ENCODE data around the gene SMARCAD1.
"Not testable (repeated sequence)": the region's sequence is repeated elsewhere in the genome, so short reads cannot be mapped to it uniquely, and the experiment has no call there.

SMARCAD1 gene

DNA sequence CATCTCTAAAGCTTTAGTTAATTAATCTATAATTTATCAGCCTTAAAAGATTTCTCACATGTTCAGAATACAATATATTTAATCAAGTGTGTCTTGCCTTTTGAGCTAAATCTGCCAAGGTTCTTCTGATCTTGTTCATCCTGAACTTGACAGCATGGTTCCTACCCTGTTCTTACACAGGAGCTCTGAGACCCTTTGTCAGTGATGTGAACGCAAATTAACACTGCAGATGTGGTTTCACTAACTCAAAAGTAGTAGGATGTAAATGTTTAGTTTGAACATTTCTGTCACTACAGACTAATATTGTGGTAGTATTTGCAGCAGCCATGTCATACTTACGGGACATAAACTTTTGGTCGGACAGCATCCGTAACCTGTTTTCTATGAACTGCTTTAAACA lies 59.4 kb downstream of the SMARCAD1 start:
- Histone ChIP-seq H3K27ac (ENCODE audit: low read length) (no peak overlapping the region), H3K36me3 (ENCODE audit: control insufficient read depth, low read depth, low read length) (peaks cover 52% of the 10 kb centered on the region), H3K9me3 (ENCODE audit: control insufficient read depth, low read depth, low read length) (no peaks in the 10 kb centered on the region), H3K4me1 (ENCODE audit: control insufficient read depth, low read depth, low read length) (no peaks in the 10 kb centered on the region), H3K9ac (ENCODE audit: low read length) (no peak overlapping the region), H3K27me3 (ENCODE audit: control insufficient read depth, insufficient read depth, low read length) (no peaks in the 10 kb centered on the region), H3K4me3 (ENCODE audit: low read length) (no peak overlapping the region)

DNA sequence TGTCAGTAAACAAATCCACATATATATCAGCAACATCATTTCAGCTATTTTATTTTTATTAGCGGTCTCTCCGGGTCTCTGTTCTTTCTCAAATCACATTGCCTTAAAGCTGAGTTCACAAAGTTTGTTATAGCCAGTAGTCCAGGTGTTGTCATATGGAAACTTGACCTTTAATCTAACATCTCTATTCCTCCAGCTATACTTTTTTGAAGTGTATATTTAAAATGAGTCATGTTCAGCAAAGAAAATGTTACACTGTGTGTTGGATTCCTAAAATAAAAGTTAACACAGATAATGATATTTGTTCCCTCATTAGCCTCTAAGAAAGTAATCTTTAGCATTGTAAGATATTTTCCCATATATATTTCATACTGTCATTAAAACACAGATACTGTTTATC lies 63.6 kb downstream of the SMARCAD1 start:
- H3K36me3 ChIP-seq (ENCODE audit: control insufficient read depth, low read depth, low read length) = peaks cover 54% of the 10 kb centered on the region
- no peak overlapping the region for H3K4me3 ChIP-seq (ENCODE audit: low read length)
- H3K9me3 ChIP-seq (ENCODE audit: control insufficient read depth, low read depth, low read length) = no peaks in the 10 kb centered on the region
- H3K4me1 ChIP-seq (ENCODE audit: control insufficient read depth, low read depth, low read length) = no peaks in the 10 kb centered on the region
- H3K27me3 ChIP-seq (ENCODE audit: control insufficient read depth, insufficient read depth, low read length) = no peaks in the 10 kb centered on the region
- no peak overlapping the region for H3K27ac ChIP-seq (ENCODE audit: low read length)
- no peak overlapping the region for H3K9ac ChIP-seq (ENCODE audit: low read length)

DNA sequence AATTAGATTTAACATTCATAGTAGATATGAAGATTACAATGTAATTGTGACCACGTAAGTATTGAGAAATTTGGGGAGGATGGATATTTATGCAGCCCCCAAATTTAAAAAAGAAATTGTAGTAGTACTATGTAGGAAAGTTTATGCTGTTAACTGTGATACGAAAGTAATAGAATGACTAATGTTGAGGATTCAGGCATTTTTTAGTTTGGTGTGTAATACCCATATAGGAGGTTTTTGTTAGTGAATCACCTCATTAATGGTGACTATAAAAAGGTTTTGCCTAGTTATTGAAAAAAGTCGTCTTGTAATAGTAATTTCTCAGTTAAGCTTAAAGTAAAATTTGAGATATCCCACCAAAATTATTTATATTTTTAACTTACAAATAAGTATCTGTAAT lies 67.2 kb downstream of the SMARCAD1 start:
- Histone ChIP-seq H3K4me1 (ENCODE audit: control insufficient read depth, low read depth, low read length) (no peaks in the 10 kb centered on the region), H3K36me3 (ENCODE audit: control insufficient read depth, low read depth, low read length) (peaks cover 73% of the 10 kb centered on the region), H3K9ac (ENCODE audit: low read length) (no peak overlapping the region), H3K27ac (ENCODE audit: low read length) (no peak overlapping the region), H3K27me3 (ENCODE audit: control insufficient read depth, insufficient read depth, low read length) (no peaks in the 10 kb centered on the region), H3K9me3 (ENCODE audit: control insufficient read depth, low read depth, low read length) (no peaks in the 10 kb centered on the region), H3K4me3 (ENCODE audit: low read length) (no peak overlapping the region)

DNA sequence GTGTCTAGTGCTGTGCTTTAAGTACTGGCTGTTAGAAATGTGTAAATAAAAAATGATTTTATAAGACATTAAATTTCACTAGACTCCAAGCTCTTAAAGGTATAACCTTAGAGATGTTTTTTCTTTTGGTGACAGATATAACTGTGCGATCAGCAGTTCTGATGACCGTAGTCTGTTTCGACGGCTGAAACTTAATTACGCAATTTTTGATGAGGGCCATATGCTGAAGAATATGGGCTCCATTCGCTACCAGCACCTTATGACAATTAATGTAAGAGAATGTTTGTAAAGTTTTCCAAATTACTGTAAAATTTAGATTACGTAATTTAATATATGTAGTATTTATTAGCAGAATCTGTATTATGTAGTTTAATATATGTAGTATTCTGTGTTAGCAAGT lies 68.5 kb downstream of the SMARCAD1 start:
- Histone ChIP-seq H3K4me1 (ENCODE audit: control insufficient read depth, low read depth, low read length) (no peaks in the 10 kb centered on the region), H3K27ac (ENCODE audit: low read length) (no peak overlapping the region), H3K36me3 (ENCODE audit: control insufficient read depth, low read depth, low read length) (peaks cover 72% of the 10 kb centered on the region), H3K9ac (ENCODE audit: low read length) (no peak overlapping the region), H3K9me3 (ENCODE audit: control insufficient read depth, low read depth, low read length) (no peaks in the 10 kb centered on the region), H3K4me3 (ENCODE audit: low read length) (no peak overlapping the region), H3K27me3 (ENCODE audit: control insufficient read depth, insufficient read depth, low read length) (no peaks in the 10 kb centered on the region)

DNA sequence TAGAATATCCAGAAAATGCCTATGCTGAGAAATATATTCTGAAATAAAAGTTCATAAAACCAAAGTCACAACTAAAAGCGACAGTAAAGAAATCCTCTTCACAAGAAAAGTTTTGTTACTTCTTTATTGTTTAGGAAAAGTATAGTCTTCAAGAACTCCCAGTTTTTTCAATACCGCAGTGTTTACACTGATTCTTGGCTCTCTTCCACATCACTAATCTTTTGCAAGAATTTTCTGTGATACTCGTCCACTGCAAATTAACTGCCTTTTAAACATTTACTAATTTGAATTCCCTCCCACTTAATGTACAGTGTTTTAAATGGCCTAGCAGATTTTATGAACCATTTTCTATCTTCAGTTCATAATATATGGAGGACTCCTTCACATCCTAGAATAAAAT lies 69.9 kb downstream of the SMARCAD1 start:
- Histone ChIP-seq H3K9me3 (ENCODE audit: control insufficient read depth, low read depth, low read length) (no peaks in the 10 kb centered on the region), H3K4me1 (ENCODE audit: control insufficient read depth, low read depth, low read length) (no peaks in the 10 kb centered on the region), H3K27me3 (ENCODE audit: control insufficient read depth, insufficient read depth, low read length) (no peaks in the 10 kb centered on the region), H3K36me3 (ENCODE audit: control insufficient read depth, low read depth, low read length) (peaks cover 74% of the 10 kb centered on the region), H3K4me3 (ENCODE audit: low read length) (no peak overlapping the region), H3K9ac (ENCODE audit: low read length) (no peak overlapping the region), H3K27ac (ENCODE audit: low read length) (no peak overlapping the region)

DNA sequence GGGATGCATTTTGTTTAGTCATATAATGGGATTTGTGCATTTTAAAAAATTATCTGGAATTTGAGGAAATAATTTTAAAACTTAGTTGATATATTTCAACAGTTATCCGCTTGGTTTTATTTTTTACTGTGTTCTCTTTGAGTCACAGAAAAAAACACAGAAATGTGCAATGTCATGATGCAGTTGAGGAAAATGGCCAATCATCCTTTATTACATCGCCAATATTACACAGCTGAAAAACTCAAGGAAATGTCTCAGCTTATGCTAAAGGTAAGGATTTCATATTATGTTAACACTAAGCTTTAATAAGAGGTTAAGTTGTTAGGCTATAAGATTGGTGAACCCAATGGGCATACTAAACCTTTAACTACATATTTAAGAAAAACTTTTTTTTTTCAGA lies 71.1 kb downstream of the SMARCAD1 start:
- H3K4me1 ChIP-seq (ENCODE audit: control insufficient read depth, low read depth, low read length) = no peaks in the 10 kb centered on the region
- H3K9me3 ChIP-seq (ENCODE audit: control insufficient read depth, low read depth, low read length) = no peaks in the 10 kb centered on the region
- H3K4me3 ChIP-seq (ENCODE audit: low read length) = no peak overlapping the region
- H3K9ac ChIP-seq (ENCODE audit: low read length) = no peak overlapping the region
- H3K27ac ChIP-seq (ENCODE audit: low read length) = no peak overlapping the region
- no peaks in the 10 kb centered on the region for H3K27me3 ChIP-seq (ENCODE audit: control insufficient read depth, insufficient read depth, low read length)
- H3K36me3 ChIP-seq (ENCODE audit: control insufficient read depth, low read depth, low read length) = peaks cover 79% of the 10 kb centered on the region

DNA sequence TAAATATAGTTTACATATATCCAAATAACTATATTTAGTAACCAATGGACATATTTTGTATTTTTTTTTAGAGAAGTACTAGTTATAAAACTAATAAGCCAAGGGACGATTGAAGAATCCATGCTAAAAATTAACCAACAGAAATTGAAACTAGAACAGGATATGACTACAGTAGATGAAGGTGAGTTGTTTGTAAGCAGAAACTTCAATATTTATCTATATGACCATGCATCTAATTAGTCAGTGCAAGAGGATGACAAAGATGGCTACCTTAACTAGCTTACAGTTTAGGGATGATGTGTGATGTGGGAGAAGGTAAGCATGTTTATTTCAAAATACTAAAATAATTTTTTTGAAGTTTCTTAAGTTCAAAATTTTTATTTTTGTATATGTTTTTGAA lies 77.2 kb downstream of the SMARCAD1 start:
- H3K36me3 ChIP-seq (ENCODE audit: control insufficient read depth, low read depth, low read length) = peaks cover 77% of the 10 kb centered on the region

DNA sequence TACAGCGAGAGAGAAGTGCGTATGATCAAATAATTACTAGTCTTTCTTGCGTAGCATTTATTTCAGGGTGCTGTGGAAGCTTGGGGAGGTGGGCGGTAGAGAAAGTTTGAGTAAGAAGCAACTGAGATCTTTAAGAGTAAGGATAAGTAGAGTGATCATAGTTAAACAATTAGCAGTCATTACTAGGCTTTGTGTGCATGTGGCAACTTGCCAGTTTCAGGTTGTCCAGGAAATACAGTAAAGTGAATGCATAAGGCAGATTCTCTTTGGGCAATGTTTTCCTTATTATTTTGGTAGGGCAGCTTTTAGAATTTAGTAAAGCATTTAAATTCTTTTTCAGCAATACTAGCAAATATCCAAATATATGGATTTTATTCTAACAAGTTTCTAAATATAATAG lies 78.0 kb downstream of the SMARCAD1 start:
- no peaks in the 10 kb centered on the region for H3K27me3 ChIP-seq (ENCODE audit: control insufficient read depth, insufficient read depth, low read length)

More for the DNA sequence above, 77.2 kb downstream of the SMARCAD1 start:
- H3K4me1 ChIP-seq (ENCODE audit: control insufficient read depth, low read depth, low read length) = no peaks in the 10 kb centered on the region
- no peaks in the 10 kb centered on the region for H3K9me3 ChIP-seq (ENCODE audit: control insufficient read depth, low read depth, low read length)
- no peak overlapping the region for H3K9ac ChIP-seq (ENCODE audit: low read length)
- H3K27me3 ChIP-seq (ENCODE audit: control insufficient read depth, insufficient read depth, low read length) = no peaks in the 10 kb centered on the region
- H3K27ac ChIP-seq (ENCODE audit: low read length) = no peak overlapping the region
- no peak overlapping the region for H3K4me3 ChIP-seq (ENCODE audit: low read length)

DNA sequence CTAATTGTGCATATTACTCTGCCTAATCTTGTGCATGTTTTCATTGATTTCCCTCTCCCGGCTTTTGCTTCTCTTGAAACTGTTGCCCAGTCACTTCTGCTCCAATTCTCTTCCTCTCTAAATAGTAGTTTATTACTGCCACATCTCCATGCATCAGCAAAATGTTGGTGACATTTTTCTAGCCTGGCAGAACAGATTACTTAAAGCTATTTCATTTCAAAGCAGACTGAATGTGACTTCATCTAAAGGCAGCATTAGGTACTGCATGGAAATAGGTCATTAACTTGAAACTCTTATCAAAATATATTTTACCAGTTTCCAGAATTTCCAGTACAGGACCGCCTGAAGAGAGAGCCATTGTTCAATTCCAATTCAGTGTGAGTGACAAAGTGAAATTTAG lies 82.6 kb downstream of the SMARCAD1 start:
- Histone ChIP-seq H3K27ac (ENCODE audit: low read length) (no peak overlapping the region), H3K9ac (ENCODE audit: low read length) (no peak overlapping the region), H3K4me1 (ENCODE audit: control insufficient read depth, low read depth, low read length) (no peaks in the 10 kb centered on the region), H3K9me3 (ENCODE audit: control insufficient read depth, low read depth, low read length) (no peaks in the 10 kb centered on the region), H3K27me3 (ENCODE audit: control insufficient read depth, insufficient read depth, low read length) (no peaks in the 10 kb centered on the region), H3K36me3 (ENCODE audit: control insufficient read depth, low read depth, low read length) (peaks cover 51% of the 10 kb centered on the region), H3K4me3 (ENCODE audit: low read length) (no peak overlapping the region)

More for the DNA sequence above, 78.0 kb downstream of the SMARCAD1 start:
- Histone ChIP-seq H3K9ac (ENCODE audit: low read length) (no peak overlapping the region), H3K4me1 (ENCODE audit: control insufficient read depth, low read depth, low read length) (no peaks in the 10 kb centered on the region), H3K27ac (ENCODE audit: low read length) (no peak overlapping the region), H3K36me3 (ENCODE audit: control insufficient read depth, low read depth, low read length) (peaks cover 75% of the 10 kb centered on the region), H3K9me3 (ENCODE audit: control insufficient read depth, low read depth, low read length) (no peaks in the 10 kb centered on the region), H3K4me3 (ENCODE audit: low read length) (no peak overlapping the region)

DNA sequence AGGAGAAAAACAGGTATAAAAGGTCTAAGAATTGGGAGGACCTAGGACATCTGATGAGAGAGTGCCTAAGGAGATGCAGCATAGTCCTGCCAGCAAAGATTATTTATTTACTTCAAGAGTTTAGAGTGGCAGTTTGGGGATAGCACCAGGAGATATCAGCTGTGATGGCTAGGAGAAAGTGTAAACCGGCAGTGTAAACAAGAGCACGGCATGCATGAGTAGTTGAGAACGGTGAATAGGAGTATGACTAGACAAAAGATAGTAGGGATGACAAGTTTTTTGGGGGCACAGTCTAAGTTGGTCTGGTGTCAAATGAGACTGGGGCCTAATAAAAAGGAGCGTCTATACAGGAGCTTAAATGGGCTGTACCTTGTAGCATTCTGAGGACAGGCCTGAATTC lies 86.3 kb downstream of the SMARCAD1 start:
- H3K27me3 ChIP-seq (ENCODE audit: control insufficient read depth, insufficient read depth, low read length); H3K9me3 ChIP-seq (ENCODE audit: control insufficient read depth, low read depth, low read length); H3K27ac ChIP-seq (ENCODE audit: low read length); H3K4me3 ChIP-seq (ENCODE audit: low read length); H3K9ac ChIP-seq (ENCODE audit: low read length); H3K4me1 ChIP-seq (ENCODE audit: control insufficient read depth, low read depth, low read length): not testable (repeated sequence)
- peaks cover 27% of the 10 kb centered on the region for H3K36me3 ChIP-seq (ENCODE audit: control insufficient read depth, low read depth, low read length)

DNA sequence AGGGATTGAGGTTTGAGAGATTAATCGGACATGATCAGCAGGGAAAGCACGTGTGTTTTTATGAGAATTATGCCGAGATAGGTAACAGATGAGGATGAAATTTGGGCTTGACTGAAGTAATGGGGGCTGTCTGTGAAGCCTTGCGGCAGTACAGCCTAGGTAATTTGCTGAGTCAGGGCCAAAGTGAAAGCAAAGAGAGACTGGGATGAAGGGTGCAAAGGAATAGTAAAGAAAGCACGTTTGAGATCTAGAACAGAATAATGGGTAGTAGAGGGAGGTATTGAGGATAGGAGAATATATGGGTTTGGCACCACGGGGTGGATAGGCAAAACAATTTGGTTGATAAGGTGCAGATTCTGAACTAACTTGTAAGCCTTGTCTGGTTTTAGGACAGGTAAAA lies 87.8 kb downstream of the SMARCAD1 start:
- not testable (repeated sequence) for H3K27ac ChIP-seq (ENCODE audit: low read length); H3K9me3 ChIP-seq (ENCODE audit: control insufficient read depth, low read depth, low read length); H3K4me1 ChIP-seq (ENCODE audit: control insufficient read depth, low read depth, low read length); H3K9ac ChIP-seq (ENCODE audit: low read length); H3K4me3 ChIP-seq (ENCODE audit: low read length); H3K27me3 ChIP-seq (ENCODE audit: control insufficient read depth, insufficient read depth, low read length)
- H3K36me3 ChIP-seq (ENCODE audit: control insufficient read depth, low read depth, low read length) = peaks cover 14% of the 10 kb centered on the region

DNA sequence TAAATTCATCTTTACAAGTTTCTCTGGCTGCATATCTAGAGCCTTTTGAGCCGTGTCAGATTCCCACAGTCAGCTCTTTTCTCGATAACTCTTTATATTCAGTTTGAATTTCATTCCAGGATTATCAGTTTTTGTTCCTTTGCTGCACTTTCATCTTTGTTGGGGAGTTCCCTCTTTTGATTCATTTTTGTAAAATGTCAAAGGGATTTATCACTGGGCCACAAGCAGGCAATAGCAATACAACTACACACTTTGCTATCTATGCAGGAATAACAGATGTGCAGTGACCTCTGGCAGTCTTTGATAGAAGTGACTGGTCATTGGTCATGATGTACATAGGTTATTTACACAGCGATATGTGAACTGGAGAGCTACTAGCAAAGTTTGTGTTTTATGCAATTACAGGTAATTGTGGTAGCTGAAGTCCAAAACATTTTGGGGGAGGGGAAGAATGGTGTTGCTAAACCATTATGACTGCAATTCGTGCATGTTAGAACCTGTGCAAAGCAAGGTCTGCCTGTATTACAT lies 91.1 kb downstream of the SMARCAD1 start:
- no peaks in the 10 kb centered on the region for H3K4me1 ChIP-seq (ENCODE audit: control insufficient read depth, low read depth, low read length)
- no peaks in the 10 kb centered on the region for H3K9me3 ChIP-seq (ENCODE audit: control insufficient read depth, low read depth, low read length)
- no peak overlapping the region for H3K4me3 ChIP-seq (ENCODE audit: low read length)
- no peak overlapping the region for H3K27ac ChIP-seq (ENCODE audit: low read length)
- H3K36me3 ChIP-seq (ENCODE audit: control insufficient read depth, low read depth, low read length) = no peaks in the 10 kb centered on the region
- no peaks in the 10 kb centered on the region for H3K27me3 ChIP-seq (ENCODE audit: control insufficient read depth, insufficient read depth, low read length)
- no peak overlapping the region for H3K9ac ChIP-seq (ENCODE audit: low read length)

Data from iPS-18a (cell line).